HepG2 (cell line): ENCODE data around the gene WDR5B. TPM values are rescaled to one million over a fixed set of nuclear protein-coding genes. Genes with fewer than 3 reads are reported as not detected.

Experiments
- AHR ChIP-seq: IDR thresholded peaks from 2 replicates; pipeline ENCODE4 v1.6.1; 2018; ENCODE audit warnings: missing genetic modification reagents, missing compliant biosample characterization
- DPF2 ChIP-seq: sonication (generic); formaldehyde crosslinking; IDR thresholded peaks from 2 replicates; pipeline ENCODE4 v1.4.0; 2020; ENCODE audit warnings: mild to moderate bottlenecking, low read depth, missing genetic modification reagents, borderline replicate concordance
- GPN1 ChIP-seq: sonication (generic); formaldehyde crosslinking; IDR thresholded peaks from 2 replicates; pipeline ENCODE4 v1.5.1; 2020; ENCODE audit warnings: missing genetic modification reagents, borderline replicate concordance
- KMT2B ChIP-seq: IDR thresholded peaks from 2 replicates; pipeline ENCODE4 v1.6.1; 2016; ENCODE audit warnings: missing genetic modification reagents, missing compliant biosample characterization
- NCOA2 ChIP-seq: sonication (generic); formaldehyde crosslinking; IDR thresholded peaks from 2 replicates; pipeline ENCODE4 v1.8.0; 2022; ENCODE audit warnings: inconsistent platforms
- RBAK ChIP-seq: sonication (generic); formaldehyde crosslinking; IDR thresholded peaks from 2 replicates; pipeline ENCODE4 v1.5.1; 2020; ENCODE audit warnings: mild to moderate bottlenecking, missing genetic modification reagents
- TEAD2 ChIP-seq: sonication (generic); formaldehyde crosslinking; IDR thresholded peaks from 2 replicates; pipeline ENCODE4 v1.9.0; 2021; ENCODE audit warnings: missing genetic modification reagents
- ZNF441 ChIP-seq: sonication (generic); formaldehyde crosslinking; IDR thresholded peaks from 2 replicates; pipeline ENCODE4 v1.7.0; 2021; ENCODE audit warnings: missing genetic modification reagents, borderline replicate concordance
- ZNF788 ChIP-seq: sonication (generic); formaldehyde crosslinking; IDR thresholded peaks from 2 replicates; pipeline ENCODE4 v1.5.0; 2020; ENCODE audit warnings: mild to moderate bottlenecking, missing genetic modification reagents, borderline replicate concordance
- polyA plus RNA-seq, 8 experiments: library from polyadenylated mRNA; depleted of rRNA in 3 of 8; stranded (reverse) in 7 of 8; unstranded in 1 of 8; fragments of >200 nt; fragmentation: Illumina TruSeq in 4 of 8; extraction: Trizol in 4 of 8; gene quantifications; 2 replicates each; pipeline versions ENCODE4 v1.2.1 to v1.2.3, GENCODE V29; 2011 to 2016; ENCODE audit warnings: low read depth in 4 of 8, missing spikeins in 1 of 8, mixed read lengths in 1 of 8; ENCODE audit not compliant: insufficient read depth in 1 of 8
- total RNA-seq, 5 experiments: library from RNA; depleted of rRNA; stranded (reverse); fragments of >200 nt; fragmentation: Illumina TruSeq; extraction: Trizol; gene quantifications; 2 replicates each; pipeline ENCODE4 v1.2.3, GENCODE V29; 2016; ENCODE audit warnings: low read depth in 1 of 5
- TF ChIP-seq, protein P1 (sequence below): sonication (generic); formaldehyde crosslinking; IDR thresholded peaks from 2 replicates; pipeline ENCODE4 v1.4.0; 2020; ENCODE audit warnings: missing genetic modification reagents
- TF ChIP-seq, protein P2 (sequence below): sonication (generic); formaldehyde crosslinking; IDR thresholded peaks from 2 replicates; pipeline ENCODE4 v1.8.1; 2023; ENCODE audit warnings: mild to moderate bottlenecking, missing genetic modification reagents
- TF ChIP-seq, protein P3 (sequence below): sonication (generic); formaldehyde crosslinking; IDR thresholded peaks from 2 replicates; pipeline ENCODE4 v1.5.1; 2020; ENCODE audit warnings: mild to moderate bottlenecking, missing genetic modification reagents, moderate library complexity
- TF ChIP-seq, protein P4 (sequence below): IDR thresholded peaks from 2 replicates; pipeline ENCODE4 v1.6.1; 2016; ENCODE audit warnings: low read depth, borderline replicate concordance
- TF ChIP-seq, protein P5 (sequence below): sonication (generic); formaldehyde crosslinking; IDR thresholded peaks from 2 replicates; pipeline ENCODE4 v1.4.0; 2020; ENCODE audit warnings: missing genetic modification reagents
- TF ChIP-seq, protein P6 (sequence below): sonication (generic); formaldehyde crosslinking; IDR thresholded peaks from 2 replicates; pipeline ENCODE4 v1.8.1; 2022; ENCODE audit warnings: low read depth, mild to moderate bottlenecking, missing genetic modification reagents
- TF ChIP-seq, protein P7 (sequence below): sonication (generic); formaldehyde crosslinking; IDR thresholded peaks from 2 replicates; pipeline ENCODE4 v1.5.1; 2020; ENCODE audit warnings: mild to moderate bottlenecking, moderate library complexity, missing genetic modification reagents

The WDR5B gene
- total and polyA plus RNA-seq, 2 of the 13 experiments (the other 11 are each of a cell fraction or from before 2014, with no cell fraction given), result 2.5 to 3.6 TPM

DNA sequence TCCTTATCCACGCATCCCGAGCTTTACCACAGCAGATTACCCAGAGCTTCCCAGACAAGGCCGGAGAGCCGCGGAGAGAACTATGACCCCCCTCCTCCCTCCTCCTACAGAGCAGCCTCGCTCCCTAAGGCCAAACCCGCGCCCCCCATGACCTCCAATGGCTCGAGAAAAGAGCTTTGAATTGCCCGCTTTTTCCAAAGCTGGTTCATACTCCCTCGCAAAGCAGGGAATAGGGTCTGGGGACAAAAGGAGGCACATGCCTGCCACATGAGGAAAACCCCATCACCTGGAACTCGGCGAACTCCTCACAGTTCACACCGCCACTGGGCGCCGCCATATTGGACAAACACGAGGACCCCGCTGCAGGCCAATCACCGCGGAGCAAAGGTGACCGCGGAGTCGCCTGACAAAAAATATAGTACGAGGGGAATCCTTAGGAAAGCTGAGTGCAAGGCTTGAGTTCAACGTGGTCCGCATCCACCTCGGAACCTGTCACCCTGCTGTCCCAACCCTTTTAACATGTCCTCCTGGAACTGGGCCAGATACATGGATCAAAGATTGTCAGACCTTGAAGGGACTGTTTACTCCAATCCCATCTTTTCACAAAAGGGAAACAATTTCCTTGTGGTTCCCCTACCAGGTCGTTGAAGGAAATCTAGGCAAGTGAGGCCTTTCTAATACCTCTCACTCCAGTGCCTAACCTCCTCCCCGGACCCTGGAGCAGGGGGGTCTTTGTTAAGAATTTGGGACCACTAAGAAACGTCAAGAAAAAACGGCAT is 32.8 kb downstream of the WDR5B start, which contains the start of gene MIX23 (continued):
- peak; percentile 75; the same call in 1 of the 2 replicates for TF ChIP-seq ZNF441 (CRISPR knock-in tag)
- no peak for TF ChIP-seq RBAK (CRISPR knock-in tag)
- TF ChIP-seq, protein P1, sequence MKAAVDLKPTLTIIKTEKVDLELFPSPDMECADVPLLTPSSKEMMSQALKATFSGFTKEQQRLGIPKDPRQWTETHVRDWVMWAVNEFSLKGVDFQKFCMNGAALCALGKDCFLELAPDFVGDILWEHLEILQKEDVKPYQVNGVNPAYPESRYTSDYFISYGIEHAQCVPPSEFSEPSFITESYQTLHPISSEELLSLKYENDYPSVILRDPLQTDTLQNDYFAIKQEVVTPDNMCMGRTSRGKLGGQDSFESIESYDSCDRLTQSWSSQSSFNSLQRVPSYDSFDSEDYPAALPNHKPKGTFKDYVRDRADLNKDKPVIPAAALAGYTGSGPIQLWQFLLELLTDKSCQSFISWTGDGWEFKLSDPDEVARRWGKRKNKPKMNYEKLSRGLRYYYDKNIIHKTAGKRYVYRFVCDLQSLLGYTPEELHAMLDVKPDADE (CRISPR knock-in tag), result no peak
- TF ChIP-seq TEAD2, result 0 out of 2 replicates have a peak, but pooled peaks have one; percentile 56
- no peak for TF ChIP-seq GPN1 (CRISPR knock-in tag)
- TF ChIP-seq AHR (CRISPR knock-in tag), result peak; percentile 86
- TF ChIP-seq ZNF788 (CRISPR knock-in tag), result peak; percentile 64; the same call in 1 of the 2 replicates
- TF ChIP-seq, protein P2, sequence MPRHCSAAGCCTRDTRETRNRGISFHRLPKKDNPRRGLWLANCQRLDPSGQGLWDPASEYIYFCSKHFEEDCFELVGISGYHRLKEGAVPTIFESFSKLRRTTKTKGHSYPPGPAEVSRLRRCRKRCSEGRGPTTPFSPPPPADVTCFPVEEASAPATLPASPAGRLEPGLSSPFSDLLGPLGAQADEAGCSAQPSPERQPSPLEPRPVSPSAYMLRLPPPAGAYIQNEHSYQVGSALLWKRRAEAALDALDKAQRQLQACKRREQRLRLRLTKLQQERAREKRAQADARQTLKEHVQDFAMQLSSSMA (CRISPR knock-in tag), result no peak
- TF ChIP-seq NCOA2 (CRISPR knock-in tag), result peak; percentile 42
- TF ChIP-seq, protein P3, sequence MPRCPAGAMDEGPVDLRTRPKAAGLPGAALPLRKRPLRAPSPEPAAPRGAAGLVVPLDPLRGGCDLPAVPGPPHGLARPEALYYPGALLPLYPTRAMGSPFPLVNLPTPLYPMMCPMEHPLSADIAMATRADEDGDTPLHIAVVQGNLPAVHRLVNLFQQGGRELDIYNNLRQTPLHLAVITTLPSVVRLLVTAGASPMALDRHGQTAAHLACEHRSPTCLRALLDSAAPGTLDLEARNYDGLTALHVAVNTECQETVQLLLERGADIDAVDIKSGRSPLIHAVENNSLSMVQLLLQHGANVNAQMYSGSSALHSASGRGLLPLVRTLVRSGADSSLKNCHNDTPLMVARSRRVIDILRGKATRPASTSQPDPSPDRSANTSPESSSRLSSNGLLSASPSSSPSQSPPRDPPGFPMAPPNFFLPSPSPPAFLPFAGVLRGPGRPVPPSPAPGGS (CRISPR knock-in tag), result 0 out of 2 replicates have a peak, but pooled peaks have one; percentile 73
- no peak for TF ChIP-seq DPF2 (CRISPR knock-in tag)
- TF ChIP-seq, protein P4, sequence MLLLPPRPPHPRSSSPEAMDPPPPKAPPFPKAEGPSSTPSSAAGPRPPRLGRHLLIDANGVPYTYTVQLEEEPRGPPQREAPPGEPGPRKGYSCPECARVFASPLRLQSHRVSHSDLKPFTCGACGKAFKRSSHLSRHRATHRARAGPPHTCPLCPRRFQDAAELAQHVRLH, result peak; percentile 86; the same call in 1 of the 2 replicates
- TF ChIP-seq, protein P5, sequence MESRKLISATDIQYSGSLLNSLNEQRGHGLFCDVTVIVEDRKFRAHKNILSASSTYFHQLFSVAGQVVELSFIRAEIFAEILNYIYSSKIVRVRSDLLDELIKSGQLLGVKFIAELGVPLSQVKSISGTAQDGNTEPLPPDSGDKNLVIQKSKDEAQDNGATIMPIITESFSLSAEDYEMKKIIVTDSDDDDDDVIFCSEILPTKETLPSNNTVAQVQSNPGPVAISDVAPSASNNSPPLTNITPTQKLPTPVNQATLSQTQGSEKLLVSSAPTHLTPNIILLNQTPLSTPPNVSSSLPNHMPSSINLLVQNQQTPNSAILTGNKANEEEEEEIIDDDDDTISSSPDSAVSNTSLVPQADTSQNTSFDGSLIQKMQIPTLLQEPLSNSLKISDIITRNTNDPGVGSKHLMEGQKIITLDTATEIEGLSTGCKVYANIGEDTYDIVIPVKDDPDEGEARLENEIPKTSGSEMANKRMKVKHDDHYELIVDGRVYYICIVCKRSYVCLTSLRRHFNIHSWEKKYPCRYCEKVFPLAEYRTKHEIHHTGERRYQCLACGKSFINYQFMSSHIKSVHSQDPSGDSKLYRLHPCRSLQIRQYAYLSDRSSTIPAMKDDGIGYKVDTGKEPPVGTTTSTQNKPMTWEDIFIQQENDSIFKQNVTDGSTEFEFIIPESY, result 0 out of 2 replicates have a peak, but pooled peaks have one; percentile 4
- peak; percentile 85 for TF ChIP-seq KMT2B (CRISPR knock-in tag)
- TF ChIP-seq, protein P6, sequence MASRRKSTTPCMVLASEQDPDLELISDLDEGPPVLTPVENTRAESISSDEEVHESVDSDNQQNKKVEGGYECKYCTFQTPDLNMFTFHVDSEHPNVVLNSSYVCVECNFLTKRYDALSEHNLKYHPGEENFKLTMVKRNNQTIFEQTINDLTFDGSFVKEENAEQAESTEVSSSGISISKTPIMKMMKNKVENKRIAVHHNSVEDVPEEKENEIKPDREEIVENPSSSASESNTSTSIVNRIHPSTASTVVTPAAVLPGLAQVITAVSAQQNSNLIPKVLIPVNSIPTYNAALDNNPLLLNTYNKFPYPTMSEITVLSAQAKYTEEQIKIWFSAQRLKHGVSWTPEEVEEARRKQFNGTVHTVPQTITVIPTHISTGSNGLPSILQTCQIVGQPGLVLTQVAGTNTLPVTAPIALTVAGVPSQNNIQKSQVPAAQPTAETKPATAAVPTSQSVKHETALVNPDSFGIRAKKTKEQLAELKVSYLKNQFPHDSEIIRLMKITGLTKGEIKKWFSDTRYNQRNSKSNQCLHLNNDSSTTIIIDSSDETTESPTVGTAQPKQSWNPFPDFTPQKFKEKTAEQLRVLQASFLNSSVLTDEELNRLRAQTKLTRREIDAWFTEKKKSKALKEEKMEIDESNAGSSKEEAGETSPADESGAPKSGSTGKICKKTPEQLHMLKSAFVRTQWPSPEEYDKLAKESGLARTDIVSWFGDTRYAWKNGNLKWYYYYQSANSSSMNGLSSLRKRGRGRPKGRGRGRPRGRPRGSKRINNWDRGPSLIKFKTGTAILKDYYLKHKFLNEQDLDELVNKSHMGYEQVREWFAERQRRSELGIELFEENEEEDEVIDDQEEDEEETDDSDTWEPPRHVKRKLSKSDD, result peak; percentile 44
- TF ChIP-seq, protein P7, sequence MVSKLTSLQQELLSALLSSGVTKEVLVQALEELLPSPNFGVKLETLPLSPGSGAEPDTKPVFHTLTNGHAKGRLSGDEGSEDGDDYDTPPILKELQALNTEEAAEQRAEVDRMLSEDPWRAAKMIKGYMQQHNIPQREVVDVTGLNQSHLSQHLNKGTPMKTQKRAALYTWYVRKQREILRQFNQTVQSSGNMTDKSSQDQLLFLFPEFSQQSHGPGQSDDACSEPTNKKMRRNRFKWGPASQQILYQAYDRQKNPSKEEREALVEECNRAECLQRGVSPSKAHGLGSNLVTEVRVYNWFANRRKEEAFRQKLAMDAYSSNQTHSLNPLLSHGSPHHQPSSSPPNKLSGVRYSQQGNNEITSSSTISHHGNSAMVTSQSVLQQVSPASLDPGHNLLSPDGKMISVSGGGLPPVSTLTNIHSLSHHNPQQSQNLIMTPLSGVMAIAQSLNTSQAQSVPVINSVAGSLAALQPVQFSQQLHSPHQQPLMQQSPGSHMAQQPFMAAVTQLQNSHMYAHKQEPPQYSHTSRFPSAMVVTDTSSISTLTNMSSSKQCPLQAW (CRISPR knock-in tag), result peak; percentile 93
